Activated T-helper 9 cell treated with anti-CD3 and anti-CD28 coated beads, Interleukin-2, amount 50 U/mL, for 16 hours (primary cell): ENCODE data around the gene CDKAL1.
"Not testable (repeated sequence)": the region's sequence is repeated elsewhere in the genome, so short reads cannot be mapped to it uniquely, and the experiment has no call there.

Experiments used
- DNase-seq: peaks from one replicate; pipeline ENCODE4 v3.0.0-alpha.2; 2020; ENCODE audit warnings: low read depth

CDKAL1 gene

GRCh38 chr6:21180800-21181337, 646.6 kb downstream of the CDKAL1 start:
- no peak for DNase-seq

- no peak for DNase-seq
These were observed 647.6 kb downstream of the CDKAL1 start for GRCh38 chr6:21181866-21182265.

DNA sequence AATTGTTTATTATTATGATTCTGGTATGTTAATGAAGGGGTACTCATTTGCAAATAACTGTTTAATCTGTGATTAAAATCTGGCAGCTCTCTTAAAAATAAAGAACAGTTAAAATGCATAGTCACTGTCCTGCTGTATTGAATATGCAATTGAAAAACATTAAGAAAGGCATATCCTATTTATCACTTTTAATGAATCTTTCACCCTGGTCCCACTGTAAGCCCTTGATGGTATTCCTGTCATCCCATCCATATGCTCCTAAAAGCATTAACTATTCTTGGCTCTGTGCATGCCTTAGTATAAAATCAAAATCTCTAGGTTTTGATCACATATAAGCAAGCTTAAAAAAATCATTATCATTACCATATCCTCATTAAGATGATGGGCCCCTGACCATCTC, 648.3 kb downstream of the CDKAL1 start:
- no peak for DNase-seq

GRCh38 chr6:21185861-21186478, 651.7 kb downstream of the CDKAL1 start:
- no peak for DNase-seq

DNA sequence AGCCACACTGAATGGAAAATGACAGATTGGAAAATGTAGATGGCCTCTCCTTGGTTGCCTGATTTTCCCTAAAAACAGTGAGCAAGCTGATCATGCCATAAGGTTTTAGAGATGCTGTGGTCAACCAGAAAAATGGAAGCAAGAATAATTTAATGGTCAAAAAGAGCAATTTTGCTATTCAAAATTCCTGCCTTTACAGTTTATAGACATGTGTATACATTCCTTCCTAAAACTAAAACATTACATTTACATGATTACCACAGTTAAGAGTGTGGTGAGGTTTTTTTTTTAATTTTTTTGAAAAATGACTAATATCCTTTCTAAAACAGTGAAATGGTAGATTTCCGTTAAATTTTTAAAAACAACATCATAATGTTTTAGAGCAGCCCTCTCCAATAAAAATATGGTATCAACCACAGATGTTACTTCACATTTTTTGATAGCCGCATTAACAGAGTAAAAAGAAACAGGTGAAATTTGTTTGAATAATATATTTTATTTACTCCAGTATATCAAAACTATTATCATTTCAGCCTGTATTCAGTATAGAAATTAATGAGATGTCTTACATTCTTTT, 652.3 kb downstream of the CDKAL1 start:
- DNase-seq = no peak

DNA sequence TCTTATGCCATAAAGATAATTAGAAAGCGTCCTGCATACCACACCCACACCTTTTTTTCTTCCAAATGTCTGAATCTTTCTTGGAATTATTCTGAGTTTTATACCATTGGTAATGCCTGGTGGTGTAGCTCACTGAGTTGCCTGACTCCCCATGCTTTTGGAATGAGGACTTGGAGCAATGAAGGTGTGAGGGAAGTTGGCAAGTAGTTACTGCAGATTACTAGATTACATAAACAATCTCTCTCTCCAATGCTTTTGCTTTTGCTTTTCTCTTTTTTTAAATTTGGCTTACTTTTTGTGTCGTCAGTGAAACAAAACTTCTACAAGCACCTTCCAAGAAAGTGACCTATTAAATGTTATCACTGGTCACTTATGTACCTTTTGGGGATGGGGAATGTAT, 653.2 kb downstream of the CDKAL1 start:
- no peak for DNase-seq

DNA sequence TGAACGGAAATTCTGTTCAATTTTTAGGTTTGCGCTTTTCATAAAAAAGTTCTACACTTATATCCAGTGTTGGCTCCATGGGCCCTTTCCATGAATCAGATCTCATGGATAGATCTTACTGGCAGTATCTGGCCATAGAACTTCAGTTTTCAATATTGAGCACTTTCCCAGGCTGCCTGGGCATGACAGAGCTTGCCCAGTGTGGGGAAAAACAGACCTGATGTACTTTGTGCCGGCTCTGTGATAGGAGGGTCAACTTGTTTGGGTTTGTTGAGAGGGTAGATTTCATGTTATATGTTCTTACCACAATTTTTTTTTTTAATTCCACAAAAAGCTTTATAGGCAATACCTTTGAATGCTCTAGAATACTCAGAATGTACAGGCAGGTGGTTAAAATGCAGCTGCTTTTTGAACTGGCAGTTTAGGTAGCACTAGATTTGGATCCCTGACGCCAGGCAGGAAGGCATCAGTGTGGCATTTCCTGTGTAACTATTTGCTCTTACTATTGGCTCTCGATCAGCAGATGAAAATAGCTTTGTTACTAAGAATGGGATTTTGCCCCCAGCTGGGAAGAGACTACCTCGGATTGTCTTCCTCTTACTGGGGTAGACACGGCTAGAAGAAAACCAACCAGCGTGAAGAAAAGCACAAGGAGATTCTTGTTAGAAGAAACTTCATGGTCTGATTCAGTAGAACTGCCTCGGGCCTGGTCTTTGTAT, 654.4 kb downstream of the CDKAL1 start:
- no peak for DNase-seq

DNA sequence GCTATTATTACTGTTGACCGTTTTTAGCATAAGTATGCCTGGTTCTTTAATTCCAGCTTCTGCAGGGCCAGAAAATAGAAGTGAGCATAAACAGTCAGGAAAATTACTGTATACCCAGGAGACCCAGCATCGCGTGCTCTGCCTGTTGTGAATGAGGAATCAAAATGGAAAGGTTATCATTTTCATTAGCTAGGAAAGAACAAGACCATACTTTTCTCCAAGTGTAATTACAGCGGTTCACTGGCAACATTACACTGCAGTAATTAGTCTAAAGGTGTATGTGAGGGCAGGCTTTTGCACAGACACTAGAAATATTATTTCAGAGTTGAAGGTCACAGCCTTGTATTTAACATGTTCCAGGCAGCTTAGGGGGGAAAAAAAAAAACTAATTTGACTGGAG, 655.5 kb downstream of the CDKAL1 start:
- DNase-seq = no peak

GRCh38 chr6:21190701-21191100, 656.4 kb downstream of the CDKAL1 start:
- DNase-seq = no peak

GRCh38 chr6:21193790-21194475, 659.7 kb downstream of the CDKAL1 start:
- no peak for DNase-seq

- not testable (repeated sequence) for DNase-seq
These were observed 661.0 kb downstream of the CDKAL1 start for GRCh38 chr6:21195301-21195700.

- DNase-seq = no peak
These were observed 663.9 kb downstream of the CDKAL1 start for GRCh38 chr6:21198032-21198640.

GRCh38 chr6:21199262-21199661, 665.0 kb downstream of the CDKAL1 start:
- no peak for DNase-seq

DNA sequence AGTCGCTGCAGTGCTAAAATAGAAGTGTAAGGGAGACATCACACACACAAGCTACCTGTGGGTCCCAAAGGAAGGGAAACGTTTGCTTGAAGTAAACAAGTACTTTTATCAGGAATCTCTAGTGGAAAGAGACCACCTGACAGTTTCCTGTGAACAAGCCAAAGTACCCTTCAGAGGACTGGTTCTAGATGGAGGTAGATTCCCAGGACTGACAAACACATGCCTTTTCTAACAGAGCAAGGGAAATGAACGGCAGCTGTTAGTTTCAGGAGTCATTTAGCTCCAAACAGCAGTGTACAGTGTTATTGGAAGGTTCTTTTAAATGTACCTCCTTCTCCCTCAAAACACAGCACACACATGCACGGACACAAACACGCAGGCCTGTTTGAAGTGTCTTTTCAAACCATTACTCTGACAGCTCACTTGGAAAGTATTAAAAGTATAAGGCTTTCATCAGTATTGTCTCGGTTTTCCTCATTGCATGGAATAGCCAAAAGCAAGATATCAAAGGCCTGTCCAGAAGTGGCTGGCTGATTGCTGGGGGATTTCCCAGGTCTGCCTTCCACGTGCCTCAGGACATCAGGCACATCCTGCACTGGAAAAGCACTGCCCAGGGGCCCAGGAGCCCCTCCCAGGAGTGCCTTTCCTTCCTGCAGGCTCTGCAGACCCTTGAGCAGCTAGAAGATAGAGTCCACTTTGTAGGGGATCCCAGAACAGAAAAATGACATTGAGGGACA, 666.0 kb downstream of the CDKAL1 start:
- no peak for DNase-seq

GRCh38 chr6:21201187-21201586, 666.9 kb downstream of the CDKAL1 start:
- no peak for DNase-seq

GRCh38 chr6:21201637-21202350, 667.5 kb downstream of the CDKAL1 start:
- no peak for DNase-seq

DNA sequence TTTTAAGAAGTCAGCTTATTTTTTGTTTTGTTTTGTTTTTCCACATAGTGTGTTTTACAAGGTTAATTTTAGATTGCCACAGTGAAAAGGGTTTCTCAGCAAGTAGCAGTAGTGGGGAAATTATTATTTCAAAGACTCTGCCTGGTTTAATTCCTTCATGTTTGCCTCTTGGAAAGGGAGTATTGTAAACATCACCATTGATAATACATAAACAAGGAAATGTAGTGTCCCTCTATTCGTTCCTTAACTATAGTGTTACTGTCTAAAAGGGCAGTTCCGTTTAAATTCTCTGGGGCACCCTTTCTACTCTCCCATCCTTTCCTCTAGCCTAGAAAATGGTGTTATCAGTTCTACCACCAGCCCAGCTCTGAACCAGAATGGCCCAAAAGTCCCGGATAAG, 668.3 kb downstream of the CDKAL1 start:
- no peak for DNase-seq

GRCh38 chr6:21204951-21205350, 670.7 kb downstream of the CDKAL1 start:
- DNase-seq = no peak

- no peak for DNase-seq
These were observed 674.0 kb downstream of the CDKAL1 start for GRCh38 chr6:21208081-21208795.

DNA sequence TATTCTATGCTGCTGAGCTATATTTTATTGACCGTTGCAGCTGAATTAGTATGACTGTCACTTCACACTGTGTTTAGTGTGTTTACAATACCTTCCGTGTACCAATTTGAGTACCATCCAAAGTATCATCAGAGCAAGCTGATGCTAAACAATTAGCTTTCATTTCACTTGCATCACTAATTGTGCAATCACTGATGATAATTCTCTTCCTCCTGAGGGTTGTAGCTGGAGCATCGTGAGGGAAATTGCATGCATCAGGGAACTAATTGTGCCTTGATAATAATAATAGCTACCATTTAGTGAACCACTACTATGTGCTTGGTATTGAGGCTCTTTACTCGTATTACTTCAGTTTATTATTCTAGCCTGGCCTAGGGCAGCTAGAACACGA, 674.5 kb downstream of the CDKAL1 start:
- DNase-seq = no peak
